ES-I3 (cell line): Measurements from ENCODE around the gene ROR2.

Experiments used
- H3K36me3 ChIP-seq: 2 replicates; pipeline ENCODE4 v1.6.1; 2013; ENCODE audit warnings: mild to moderate bottlenecking, low read length, control low read depth, moderate library complexity; ENCODE audit not compliant: insufficient read depth
- H3K4me1 ChIP-seq: 2 replicates; pipeline ENCODE4 v1.6.1; 2013; ENCODE audit warnings: mild to moderate bottlenecking, control low read depth, low read length; ENCODE audit not compliant: insufficient read depth
- H3K9ac ChIP-seq: 2 replicates; pipeline ENCODE4 v1.6.1; 2013; ENCODE audit warnings: low read depth, mild to moderate bottlenecking, low read length, moderate library complexity
- H3K9me3 ChIP-seq: 2 replicates; pipeline ENCODE4 v1.6.1; 2013; ENCODE audit warnings: mild to moderate bottlenecking, low read length, moderate library complexity; ENCODE audit not compliant: control insufficient read depth, insufficient read depth

The ROR2 gene

DNA sequence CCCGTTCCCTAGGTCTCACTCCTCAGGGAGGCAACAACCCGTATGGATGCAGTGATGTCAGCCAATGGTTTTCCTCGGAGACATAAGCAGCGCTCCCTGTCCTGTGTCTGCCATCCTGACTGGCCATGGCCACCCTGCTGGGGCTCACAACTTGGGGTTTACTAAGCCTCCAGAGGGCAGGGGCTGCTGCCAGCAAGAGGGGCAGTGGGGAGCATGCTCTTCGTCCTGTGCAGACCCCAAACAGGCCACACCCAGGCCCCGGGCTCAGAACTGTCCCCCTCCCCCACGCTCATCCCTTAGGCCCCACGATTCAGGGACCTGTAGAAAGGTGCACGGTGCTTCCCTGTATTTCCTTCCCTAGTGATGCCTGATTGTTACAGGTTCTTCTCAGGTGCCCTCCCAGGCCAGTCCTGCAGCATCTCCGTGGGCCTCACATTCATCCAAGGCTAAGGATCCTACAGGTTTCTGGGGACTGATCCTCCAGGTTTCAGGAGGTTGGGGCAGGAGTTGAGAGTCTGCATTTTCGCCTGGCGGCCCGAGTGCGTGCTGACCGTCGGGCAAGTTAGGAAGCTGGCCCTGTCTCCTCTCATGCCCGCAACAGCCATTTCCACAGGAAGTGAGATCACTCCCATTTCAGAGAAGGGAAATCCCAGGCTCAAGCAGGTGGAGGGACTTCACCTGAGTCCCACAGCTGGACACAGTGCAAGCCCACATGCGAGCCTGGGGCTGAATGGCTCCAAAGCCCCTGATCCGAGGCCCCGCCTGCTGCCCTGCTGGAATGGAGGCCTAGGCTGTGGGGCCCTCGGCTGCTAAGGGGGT, 217.6 kb downstream of the ROR2 start:
- H3K9ac ChIP-seq, result no peak overlapping the region
- H3K4me1 ChIP-seq, result no peaks in the 10 kb centered on the region
- no peaks in the 10 kb centered on the region for H3K9me3 ChIP-seq
- no peaks in the 10 kb centered on the region for H3K36me3 ChIP-seq

DNA sequence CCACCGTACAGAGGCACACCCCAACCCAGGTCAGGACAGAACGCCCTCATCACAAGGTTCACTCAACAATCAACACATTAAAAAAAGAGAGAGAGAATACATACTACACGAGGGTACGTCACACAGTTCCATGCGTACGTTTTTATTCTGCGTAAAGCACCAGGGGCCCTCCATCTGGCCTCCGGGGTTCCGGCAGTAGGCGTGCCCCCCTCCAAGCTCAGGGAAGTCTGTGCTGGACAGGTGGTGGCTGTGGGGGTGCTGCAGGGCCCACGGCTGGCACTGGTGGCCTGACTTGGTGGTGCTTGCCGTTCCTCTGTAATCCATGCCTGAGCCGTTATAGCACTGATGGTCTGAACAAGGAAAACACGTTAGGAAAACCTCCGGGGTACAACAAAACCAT, 219.2 kb downstream of the ROR2 start:
- Histone ChIP-seq H3K9me3 (no peaks in the 10 kb centered on the region), H3K36me3 (no peaks in the 10 kb centered on the region), H3K9ac (no peak overlapping the region), H3K4me1 (no peaks in the 10 kb centered on the region)

DNA sequence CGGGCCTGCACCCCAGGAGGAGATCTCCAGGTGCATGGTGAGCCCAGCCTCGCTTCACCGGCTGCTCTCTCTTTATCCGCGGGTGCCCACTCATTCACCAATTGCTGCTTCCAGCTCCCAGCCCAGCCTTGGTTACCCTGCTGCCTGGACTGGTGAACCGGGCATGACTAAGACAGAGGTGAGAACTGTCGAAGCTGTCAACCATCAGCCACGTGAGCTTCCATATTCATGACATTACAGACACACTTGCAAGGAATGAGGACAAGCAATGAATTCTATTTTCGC, 220.5 kb downstream of the ROR2 start:
- H3K36me3 ChIP-seq, result no peaks in the 10 kb centered on the region
- no peaks in the 10 kb centered on the region for H3K9me3 ChIP-seq
- no peaks in the 10 kb centered on the region for H3K4me1 ChIP-seq
- H3K9ac ChIP-seq, result no peak overlapping the region

GRCh38 chr9:91727972-91728371, 222.1 kb downstream of the ROR2 start:
- no peak overlapping the region for H3K9ac ChIP-seq
- H3K4me1 ChIP-seq, result no peaks in the 10 kb centered on the region
- no peaks in the 10 kb centered on the region for H3K36me3 ChIP-seq
- H3K9me3 ChIP-seq, result no peaks in the 10 kb centered on the region

GRCh38 chr9:91727316-91727861, 222.6 kb downstream of the ROR2 start:
- Histone ChIP-seq H3K36me3 (no peaks in the 10 kb centered on the region), H3K9me3 (no peaks in the 10 kb centered on the region), H3K4me1 (no peaks in the 10 kb centered on the region), H3K9ac (no peak overlapping the region)

DNA sequence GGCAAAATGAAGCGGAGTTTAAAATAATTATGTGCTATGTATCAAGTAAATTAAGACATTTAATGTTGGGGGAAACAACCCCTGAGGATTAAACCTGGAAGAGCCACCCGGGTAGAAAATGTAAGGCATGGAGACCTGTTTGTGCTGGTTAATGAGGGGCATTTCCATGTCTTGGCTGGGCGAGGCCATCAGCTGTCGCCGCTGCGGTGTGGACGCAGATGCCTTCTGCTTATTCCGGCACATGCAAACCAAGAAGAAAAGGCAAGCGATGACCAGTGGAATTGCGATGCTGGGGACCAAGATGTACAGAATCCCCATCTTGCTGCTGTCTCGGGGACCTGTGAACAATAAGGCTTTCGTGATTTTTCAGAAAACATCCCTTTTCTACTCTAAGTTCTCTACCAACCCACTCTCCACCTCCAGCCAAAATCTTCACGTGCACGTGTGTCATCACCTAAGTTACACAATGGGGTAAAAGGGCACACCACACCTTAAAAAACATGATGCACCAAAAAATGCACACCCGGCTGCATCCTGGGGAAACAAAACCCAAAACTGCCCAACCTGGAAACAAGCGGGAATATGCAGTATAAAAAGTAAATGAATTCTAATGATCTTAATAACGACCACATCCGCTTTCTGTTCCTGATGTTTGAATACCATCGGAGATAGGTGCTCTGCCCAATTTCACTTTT, 223.5 kb downstream of the ROR2 start:
- Histone ChIP-seq H3K9ac (no peak overlapping the region), H3K9me3 (no peaks in the 10 kb centered on the region), H3K4me1 (no peaks in the 10 kb centered on the region), H3K36me3 (no peaks in the 10 kb centered on the region)

DNA sequence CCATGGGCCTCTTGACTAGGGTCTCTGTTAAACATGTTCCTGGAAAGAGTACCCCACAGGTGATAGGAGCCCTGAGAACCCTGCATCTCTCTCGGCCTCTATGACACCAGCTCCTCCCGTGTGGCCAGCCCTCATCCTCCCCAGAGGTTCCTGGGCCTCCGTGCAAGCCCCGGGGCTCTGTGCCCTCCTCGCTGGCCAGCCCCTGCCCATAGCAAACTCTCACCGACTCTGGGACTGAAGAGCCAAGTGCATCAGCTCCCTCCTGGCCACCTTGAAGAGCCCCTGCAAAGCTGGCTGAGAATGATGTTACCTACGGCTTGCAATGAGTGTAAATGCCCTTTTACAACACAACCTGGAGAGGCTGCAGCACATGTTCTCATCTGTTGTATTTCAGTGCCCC, 224.4 kb downstream of the ROR2 start:
- Histone ChIP-seq H3K9me3 (no peaks in the 10 kb centered on the region), H3K4me1 (peaks cover 6% of the 10 kb centered on the region; the same call in 1 of the 2 replicates), H3K9ac (no peak overlapping the region), H3K36me3 (no peaks in the 10 kb centered on the region)

DNA sequence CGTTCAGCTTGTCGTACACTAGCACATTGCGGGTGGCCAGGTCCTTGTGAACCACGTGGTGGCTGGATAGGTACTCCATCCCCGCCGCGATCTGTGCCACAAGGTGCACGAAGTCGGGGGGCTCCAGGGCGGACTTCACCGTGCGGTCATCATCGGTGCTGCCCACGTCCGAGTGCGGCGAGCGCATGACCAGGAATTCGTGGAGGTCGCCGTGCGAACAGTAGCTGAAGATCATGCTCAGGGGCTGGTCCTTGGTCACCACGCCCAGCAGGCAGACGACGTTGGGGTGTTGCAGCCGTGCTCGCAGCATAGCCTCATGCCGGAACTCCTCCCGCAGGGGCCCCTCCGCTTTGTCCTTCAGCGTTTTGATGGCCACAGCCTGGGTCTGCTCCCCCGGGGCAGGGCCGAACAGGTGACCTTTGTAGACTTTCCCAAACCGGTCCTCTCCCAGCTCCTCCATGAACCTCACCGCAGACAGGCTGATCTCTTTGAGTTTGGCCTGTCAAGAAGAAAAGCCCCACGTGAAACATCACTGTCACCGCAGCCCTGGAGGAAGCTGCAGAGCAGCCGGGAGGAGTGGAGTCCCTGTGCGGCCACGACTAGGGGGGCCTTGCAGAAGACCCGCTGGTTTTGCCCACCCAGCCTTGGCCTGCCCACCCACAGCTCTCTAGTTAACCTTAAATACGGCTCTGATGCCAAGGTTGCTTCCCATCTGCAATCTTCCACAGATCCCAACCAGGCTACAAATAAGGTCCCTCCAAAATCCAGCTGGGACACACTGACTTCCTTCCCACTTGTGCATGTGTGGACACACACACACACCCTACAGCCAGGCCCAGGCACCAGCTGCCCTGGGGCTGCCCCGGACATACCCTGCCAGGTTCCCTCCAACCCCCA, 225.2 kb downstream of the ROR2 start:
- H3K9me3 ChIP-seq, result no peaks in the 10 kb centered on the region
- peaks cover 6% of the 10 kb centered on the region; the same call in 1 of the 2 replicates for H3K4me1 ChIP-seq

DNA sequence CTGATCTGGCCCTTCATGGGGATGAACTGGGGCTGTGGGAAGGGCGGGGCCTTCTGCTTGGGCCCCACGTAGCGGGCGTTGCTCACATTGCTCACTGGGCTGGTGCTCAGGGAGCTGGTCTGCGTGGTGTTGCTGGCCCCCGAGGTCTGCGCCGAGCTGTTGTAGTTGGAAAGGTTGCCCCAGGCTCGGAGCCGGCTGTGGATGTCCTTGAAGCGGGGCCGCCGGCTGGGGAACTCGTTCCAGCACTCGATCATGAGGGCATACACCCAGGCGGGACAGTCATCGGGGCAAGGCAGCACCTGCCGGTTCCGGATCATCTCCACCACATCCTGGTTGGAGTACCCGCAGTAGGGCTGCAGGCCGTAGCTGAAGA, 226.0 kb downstream of the ROR2 start:
- Histone ChIP-seq H3K36me3 (no peaks in the 10 kb centered on the region), H3K9me3 (no peaks in the 10 kb centered on the region), H3K4me1 (peaks cover 6% of the 10 kb centered on the region; the same call in 1 of the 2 replicates), H3K9ac (no peak overlapping the region)

More for the DNA sequence above, 225.2 kb downstream of the ROR2 start:
- Histone ChIP-seq H3K36me3 (no peaks in the 10 kb centered on the region), H3K9ac (no peak overlapping the region)

GRCh38 chr9:91723420-91724067, 226.5 kb downstream of the ROR2 start:
- Histone ChIP-seq H3K36me3 (no peaks in the 10 kb centered on the region), H3K9ac (no peak overlapping the region), H3K4me1 (peaks cover 6% of the 10 kb centered on the region; the same call in 1 of the 2 replicates), H3K9me3 (no peaks in the 10 kb centered on the region)

DNA sequence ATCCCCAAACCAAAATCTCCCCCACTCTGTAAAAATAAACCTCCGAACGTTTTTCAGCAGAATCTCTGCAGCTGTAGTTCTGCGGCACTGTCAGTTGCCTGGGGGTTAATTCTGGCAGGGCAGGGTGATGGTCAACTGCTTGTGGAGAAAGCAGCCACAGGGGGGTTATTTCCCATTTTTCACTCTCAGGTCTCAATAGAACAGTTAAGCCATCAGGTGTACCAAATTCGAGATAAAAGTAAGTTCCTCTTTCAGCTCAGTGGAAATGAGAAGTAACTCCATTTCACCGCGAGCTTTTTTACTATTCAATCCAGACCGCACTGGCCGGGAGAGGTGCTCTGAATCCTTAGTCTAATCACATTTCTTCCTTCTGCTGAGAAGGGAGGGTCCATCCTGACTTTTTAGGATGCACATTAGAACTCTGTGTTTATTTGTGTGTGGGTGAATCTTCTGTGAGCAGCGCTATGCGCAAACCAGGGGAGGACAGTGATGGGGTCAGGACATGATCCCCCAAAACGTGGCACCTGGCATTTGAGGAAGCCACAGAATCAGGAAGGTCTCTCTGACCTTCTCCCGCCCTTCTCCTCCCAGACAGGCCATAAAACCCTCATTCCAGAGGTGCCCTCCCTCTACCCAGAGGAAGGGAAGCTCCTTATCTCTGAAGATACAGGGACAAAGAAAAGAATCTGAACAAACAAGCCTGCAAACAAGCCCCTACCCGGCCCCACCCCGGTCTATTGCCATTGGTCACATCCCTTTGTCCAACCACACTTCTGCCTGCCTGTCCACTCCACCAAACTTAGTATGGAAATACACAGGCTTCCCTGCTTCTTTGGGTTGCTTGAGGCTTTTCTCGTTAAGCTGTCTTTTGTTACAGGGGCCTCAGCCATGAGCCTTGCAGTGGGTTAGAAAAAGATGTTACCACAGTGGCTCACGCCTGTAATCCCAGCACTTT, 229.0 kb downstream of the ROR2 start:
- Histone ChIP-seq H3K4me1 (peaks cover 6% of the 10 kb centered on the region; the same call in 1 of the 2 replicates), H3K9ac (no peak overlapping the region), H3K36me3 (no peaks in the 10 kb centered on the region), H3K9me3 (no peaks in the 10 kb centered on the region)

DNA sequence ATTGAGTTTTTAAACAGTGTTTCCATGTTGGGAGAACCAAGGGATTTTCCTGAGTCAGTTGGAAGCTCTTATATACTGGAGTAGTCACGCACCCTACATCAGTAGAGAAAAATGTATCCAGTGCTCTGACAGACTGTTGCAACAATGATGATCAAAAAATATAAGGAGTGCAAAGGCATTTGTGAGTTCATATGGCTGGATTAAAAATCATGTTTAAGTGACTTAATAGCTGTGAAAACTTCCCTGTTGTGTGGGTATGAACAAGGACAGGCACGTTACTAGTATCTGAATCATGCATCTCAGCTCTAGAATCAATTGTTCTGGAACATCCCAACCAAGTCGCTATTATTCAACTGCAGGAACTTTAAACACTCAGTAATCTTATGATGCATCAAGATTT, 229.7 kb downstream of the ROR2 start:
- H3K4me1 ChIP-seq, result peaks cover 6% of the 10 kb centered on the region; the same call in 1 of the 2 replicates
- H3K9ac ChIP-seq, result no peak overlapping the region
- H3K36me3 ChIP-seq, result no peaks in the 10 kb centered on the region
- no peaks in the 10 kb centered on the region for H3K9me3 ChIP-seq

DNA sequence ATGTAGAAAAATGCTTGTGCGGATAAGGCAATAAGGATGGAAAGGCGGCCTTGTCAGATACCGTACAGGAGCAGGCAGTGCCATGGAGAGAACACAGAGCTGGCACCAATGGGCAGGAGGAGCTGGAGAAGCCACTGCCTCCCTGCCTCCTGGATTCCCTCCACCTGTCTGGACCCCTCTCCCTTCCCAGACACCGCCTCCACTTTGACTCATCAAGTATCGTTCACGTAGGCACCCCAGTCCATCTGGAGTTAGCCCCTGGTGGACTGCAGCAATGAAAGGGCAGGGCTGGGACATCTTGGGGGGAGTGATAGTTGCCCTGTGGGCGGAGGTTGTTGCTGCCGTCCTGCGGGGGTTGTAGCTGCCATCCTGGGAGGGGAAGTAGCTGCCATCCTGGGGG, 232.0 kb downstream of the ROR2 start:
- Histone ChIP-seq H3K36me3 (no peaks in the 10 kb centered on the region), H3K9ac (no peak overlapping the region), H3K9me3 (no peaks in the 10 kb centered on the region), H3K4me1 (peaks cover 6% of the 10 kb centered on the region; the same call in 1 of the 2 replicates)
